MM.1S (cell line): ENCODE results near the gene SEL1L3.

Experiments used
- DNase-seq: peaks from one replicate; pipeline ENCODE4 v3.0.0-alpha.2; 2015
- H2AFZ ChIP-seq: fragments of 300-600 bp; sonication (generic); 2 replicates; pipeline ENCODE4 v1.6.0; 2016; ENCODE audit warnings: antibody characterized with exemption, low read length
- H3F3A ChIP-seq: fragments of 300-600 bp; sonication (generic); 2 replicates; pipeline ENCODE4 v1.6.1; 2016; ENCODE audit warnings: mild to moderate bottlenecking, antibody characterized with exemption, low read length, moderate library complexity, mixed read lengths; ENCODE audit not compliant: insufficient read depth
- H3K27ac ChIP-seq: fragments of 300-600 bp; sonication (generic); 2 replicates; pipeline ENCODE4 v1.5.1; 2016; ENCODE audit warnings: mild to moderate bottlenecking, low read length
- H3K27me3 ChIP-seq: fragments of 300-600 bp; sonication (generic); replicated peaks from 2 replicates; pipeline ENCODE4 v1.6.0; 2016; ENCODE audit warnings: low read length; ENCODE audit not compliant: insufficient read depth
- H3K36me3 ChIP-seq: fragments of 300-600 bp; sonication (generic); replicated peaks from 2 replicates; pipeline ENCODE4 v1.6.1; 2016; ENCODE audit warnings: mild to moderate bottlenecking, low read length, mixed read lengths; ENCODE audit not compliant: insufficient read depth
- H3K4me1 ChIP-seq: fragments of 300-600 bp; sonication (generic); 2 replicates; pipeline ENCODE4 v1.6.1; 2016; ENCODE audit warnings: low read length, mixed read lengths
- H3K4me2 ChIP-seq: fragments of 300-600 bp; sonication (generic); 2 replicates; pipeline ENCODE4 v1.6.0; 2016; ENCODE audit warnings: low read depth, low read length
- H3K4me3 ChIP-seq: fragments of 300-600 bp; sonication (generic); 2 replicates; pipeline ENCODE4 v1.5.1; 2016; ENCODE audit warnings: low read length, mixed read lengths
- H3K79me2 ChIP-seq: fragments of 300-600 bp; sonication (generic); 2 replicates; pipeline ENCODE4 v1.6.1; 2016; ENCODE audit warnings: mixed run types, low read length, mixed read lengths
- H3K9ac ChIP-seq: fragments of 300-600 bp; sonication (generic); 2 replicates; pipeline ENCODE4 v1.6.1; 2016; ENCODE audit warnings: low read length, mixed read lengths
- H3K9me2 ChIP-seq: fragments of 300-600 bp; sonication (generic); replicated peaks from 2 replicates; pipeline ENCODE4 v1.6.1; 2016; ENCODE audit warnings: mild to moderate bottlenecking, low read length, mixed read lengths; ENCODE audit not compliant: insufficient read depth
- H3K9me3 ChIP-seq: fragments of 300-600 bp; sonication (generic); replicated peaks from 2 replicates; pipeline ENCODE4 v1.6.1; 2016; ENCODE audit warnings: mild to moderate bottlenecking, low read length, mixed read lengths; ENCODE audit not compliant: insufficient read depth
- H4K20me1 ChIP-seq: fragments of 300-600 bp; sonication (generic); 2 replicates; pipeline ENCODE4 v1.6.1; 2016; ENCODE audit warnings: mild to moderate bottlenecking, low read length, moderate library complexity, mixed read lengths; ENCODE audit not compliant: insufficient read depth
- EZH2 ChIP-seq: fragments of 300-600 bp; sonication (generic); optimal IDR thresholded peaks from 2 replicates; pipeline ENCODE3; 2017; ENCODE audit warnings: low read depth, mild to moderate bottlenecking, antibody characterized with exemption, low read length, mixed read lengths
- EZH2phosphoT487 ChIP-seq: fragments of 300-600 bp; sonication (generic); IDR thresholded peaks from 2 replicates; pipeline ENCODE4 v1.6.1; 2018; ENCODE audit warnings: antibody characterized with exemption, low read length
- TF ChIP-seq, protein P1 (sequence below): fragments of 300-600 bp; sonication (generic); IDR thresholded peaks from 2 replicates; pipeline ENCODE4 v1.5.1; 2016; ENCODE audit warnings: antibody characterized with exemption, low read length, mixed read lengths

The SEL1L3 gene

GRCh38 chr4:25905371-25905770 lies 42.6 kb upstream of the SEL1L3 start:
- no peak overlapping the region for H3K4me3 ChIP-seq
- no peaks in the 10 kb centered on the region for H3K79me2 ChIP-seq
- TF ChIP-seq, protein P1, sequence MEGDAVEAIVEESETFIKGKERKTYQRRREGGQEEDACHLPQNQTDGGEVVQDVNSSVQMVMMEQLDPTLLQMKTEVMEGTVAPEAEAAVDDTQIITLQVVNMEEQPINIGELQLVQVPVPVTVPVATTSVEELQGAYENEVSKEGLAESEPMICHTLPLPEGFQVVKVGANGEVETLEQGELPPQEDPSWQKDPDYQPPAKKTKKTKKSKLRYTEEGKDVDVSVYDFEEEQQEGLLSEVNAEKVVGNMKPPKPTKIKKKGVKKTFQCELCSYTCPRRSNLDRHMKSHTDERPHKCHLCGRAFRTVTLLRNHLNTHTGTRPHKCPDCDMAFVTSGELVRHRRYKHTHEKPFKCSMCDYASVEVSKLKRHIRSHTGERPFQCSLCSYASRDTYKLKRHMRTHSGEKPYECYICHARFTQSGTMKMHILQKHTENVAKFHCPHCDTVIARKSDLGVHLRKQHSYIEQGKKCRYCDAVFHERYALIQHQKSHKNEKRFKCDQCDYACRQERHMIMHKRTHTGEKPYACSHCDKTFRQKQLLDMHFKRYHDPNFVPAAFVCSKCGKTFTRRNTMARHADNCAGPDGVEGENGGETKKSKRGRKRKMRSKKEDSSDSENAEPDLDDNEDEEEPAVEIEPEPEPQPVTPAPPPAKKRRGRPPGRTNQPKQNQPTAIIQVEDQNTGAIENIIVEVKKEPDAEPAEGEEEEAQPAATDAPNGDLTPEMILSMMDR: no peak
- TF ChIP-seq EZH2phosphoT487 (no peak), EZH2 (no peak)
- no peaks in the 10 kb centered on the region for H3K4me1 ChIP-seq
- no peaks in the 10 kb centered on the region for H3K27me3 ChIP-seq
- no peak overlapping the region for H2AFZ ChIP-seq
- no peak overlapping the region for H3K27ac ChIP-seq
- no peak overlapping the region for H3K9ac ChIP-seq
- H3K9me2 ChIP-seq: no peaks in the 10 kb centered on the region
- H3F3A ChIP-seq: no peaks in the 10 kb centered on the region
- H3K4me2 ChIP-seq: no peak overlapping the region
- H3K9me3 ChIP-seq: no peaks in the 10 kb centered on the region
- H4K20me1 ChIP-seq: no peaks in the 10 kb centered on the region
- DNase-seq: no peak
- no peaks in the 10 kb centered on the region for H3K36me3 ChIP-seq

DNA sequence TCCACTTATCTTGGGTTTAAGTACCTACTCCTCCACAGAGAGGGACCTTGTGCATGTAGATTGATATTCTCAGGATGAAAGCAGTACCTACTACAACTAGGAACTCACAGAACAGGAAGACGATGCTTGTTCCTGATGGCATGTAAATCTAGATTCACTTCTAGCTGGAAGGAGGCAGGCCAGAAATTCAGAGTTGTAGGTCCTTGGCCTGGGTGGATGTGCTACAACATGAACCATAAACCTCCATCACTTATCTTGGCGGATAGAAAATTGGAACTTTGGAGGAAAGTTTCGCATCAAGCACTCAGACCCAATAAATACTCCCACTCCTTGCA lies 41.9 kb upstream of the SEL1L3 start:
- no peak for TF ChIP-seq EZH2
- Histone ChIP-seq H3K27me3 (no peaks in the 10 kb centered on the region), H3K27ac (no peak overlapping the region), H3K9me2 (no peaks in the 10 kb centered on the region), H3K4me1 (no peaks in the 10 kb centered on the region), H2AFZ (no peak overlapping the region), H3K9me3 (no peaks in the 10 kb centered on the region), H3K4me2 (no peak overlapping the region), H3K4me3 (no peak overlapping the region), H3K9ac (no peak overlapping the region), H3K36me3 (no peaks in the 10 kb centered on the region), H3K79me2 (no peaks in the 10 kb centered on the region), H3F3A (no peaks in the 10 kb centered on the region), H4K20me1 (no peaks in the 10 kb centered on the region)
- DNase-seq: no peak

GRCh38 chr4:25903900-25904747 lies 41.3 kb upstream of the SEL1L3 start:
- H3K36me3 ChIP-seq: no peaks in the 10 kb centered on the region
- H3K27me3 ChIP-seq: no peaks in the 10 kb centered on the region
- TF ChIP-seq EZH2: no peak
- no peak for TF ChIP-seq EZH2phosphoT487
- TF ChIP-seq, protein P1: no peak
- no peaks in the 10 kb centered on the region for H3K9me3 ChIP-seq
- H3K9me2 ChIP-seq: no peaks in the 10 kb centered on the region
- H3K4me1 ChIP-seq: no peaks in the 10 kb centered on the region
- no peak overlapping the region for H3K4me2 ChIP-seq
- no peak overlapping the region for H3K9ac ChIP-seq
- H2AFZ ChIP-seq: no peak overlapping the region
- no peaks in the 10 kb centered on the region for H3F3A ChIP-seq
- no peak overlapping the region for H3K27ac ChIP-seq
- no peaks in the 10 kb centered on the region for H3K79me2 ChIP-seq
- H4K20me1 ChIP-seq: no peaks in the 10 kb centered on the region
- no peak for DNase-seq
- H3K4me3 ChIP-seq: no peak overlapping the region

DNA sequence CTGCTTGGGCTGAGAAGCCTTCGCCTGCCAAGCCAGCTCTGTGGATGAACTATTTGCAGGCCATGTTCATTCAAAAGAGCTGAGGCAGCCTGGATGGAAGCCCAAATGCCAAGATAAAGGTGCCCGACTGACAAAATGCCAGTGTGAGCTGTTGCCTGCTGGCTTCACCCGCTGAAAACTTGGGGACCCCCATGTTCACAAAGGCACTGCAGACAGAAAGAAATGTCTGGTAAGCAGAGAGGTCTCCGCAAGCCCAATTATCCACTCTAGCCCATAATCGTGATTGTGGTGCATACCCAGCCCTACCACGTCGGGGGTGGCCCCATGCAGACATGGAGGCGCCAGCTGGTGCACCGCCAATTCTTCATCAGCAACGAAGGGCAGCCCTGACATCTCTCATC lies 38.2 kb upstream of the SEL1L3 start:
- Histone ChIP-seq H3K27ac (no peak overlapping the region), H3K9me3 (no peaks in the 10 kb centered on the region), H3K4me1 (no peaks in the 10 kb centered on the region), H3K4me3 (no peak overlapping the region), H3K36me3 (no peaks in the 10 kb centered on the region), H3K4me2 (no peak overlapping the region), H3K9me2 (no peaks in the 10 kb centered on the region), H3F3A (no peaks in the 10 kb centered on the region), H4K20me1 (no peaks in the 10 kb centered on the region), H3K79me2 (no peaks in the 10 kb centered on the region), H3K27me3 (no peaks in the 10 kb centered on the region), H2AFZ (no peak overlapping the region), H3K9ac (no peak overlapping the region)
- no peak for TF ChIP-seq EZH2phosphoT487
- TF ChIP-seq, protein P1: no peak
- TF ChIP-seq EZH2: no peak
- DNase-seq: no peak
